Activated CD8-positive, alpha-beta memory T cell treated with anti-CD3 and anti-CD28 coated beads, Interleukin-2, amount 50 U/mL, for 24 hours (primary cell): ENCODE measurements around the gene TEX48.

Source experiments
- DNase-seq: peaks from one replicate; pipeline ENCODE4 v3.0.0-alpha.2; 2020; ENCODE audit errors: extremely low read depth

TEX48 gene

GRCh38 chr9:114681594-114682332, at the start of gene TEX48:
TSS of gene TEX48 (minus strand) at chr9:114682192. CDS start at chr9:114671723, 10,469 bp downstream.
- peak; percentile 77 for DNase-seq

DNA sequence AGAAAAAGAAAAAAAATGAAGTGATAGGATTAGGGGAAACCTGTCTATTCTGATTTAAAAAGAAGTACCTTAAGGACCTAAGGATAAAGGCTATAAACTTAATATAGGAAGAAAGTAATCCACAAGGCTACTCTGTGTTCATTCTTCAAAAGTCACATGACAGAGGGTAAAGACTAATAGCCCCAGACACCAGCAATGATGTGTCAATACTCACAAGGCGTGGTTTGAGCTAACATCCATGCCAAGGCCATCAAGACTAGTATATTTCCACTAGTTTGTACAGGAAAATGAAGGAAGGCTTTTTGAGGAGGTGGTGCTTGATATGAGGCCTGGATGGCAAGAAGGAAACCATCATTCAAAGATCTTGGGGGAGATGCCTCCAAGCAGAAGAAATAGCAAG, 49.7 kb upstream of the TEX48 start:
- DNase-seq, result no peak

DNA sequence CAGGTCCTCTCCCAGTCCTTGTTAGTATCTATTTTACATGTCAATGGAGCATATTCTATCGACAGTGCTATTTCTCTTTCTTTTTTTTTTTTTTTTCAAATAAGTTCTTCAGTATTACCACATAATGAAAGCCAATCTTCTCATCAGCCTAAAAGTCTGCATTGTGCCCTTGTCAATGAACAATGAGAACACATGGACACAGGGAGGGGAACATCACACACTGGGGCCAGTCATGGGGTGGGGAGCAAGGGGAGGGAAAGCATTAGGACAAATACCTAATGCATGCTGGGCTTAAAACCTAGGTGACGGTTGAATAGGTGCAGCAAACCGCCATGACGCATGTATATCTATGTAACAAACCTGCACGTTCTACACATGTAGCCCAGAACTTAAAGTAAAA, 47.7 kb upstream of the TEX48 start:
- no peak for DNase-seq

DNA sequence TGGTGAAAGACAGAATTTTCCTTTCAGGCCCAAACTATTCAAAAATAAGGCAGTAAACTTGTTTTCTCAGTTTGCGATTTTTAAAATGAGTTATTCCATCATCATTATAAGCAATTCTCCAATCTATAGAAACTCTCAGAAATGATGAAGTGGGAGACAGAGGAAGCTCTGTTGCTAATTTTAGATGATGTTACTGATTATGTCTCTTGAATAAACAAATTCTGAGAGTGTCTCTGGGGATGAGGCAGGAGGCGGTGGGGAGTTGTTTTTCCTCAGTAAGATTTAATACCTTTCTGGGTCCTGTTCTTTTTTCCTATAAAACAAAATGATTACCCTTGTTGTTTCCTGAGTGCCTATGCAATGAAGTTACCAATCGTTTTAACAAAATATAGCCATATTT, 43.9 kb upstream of the TEX48 start:
- no peak for DNase-seq

GRCh38 chr9:114724744-114725143, 42.8 kb upstream of the TEX48 start:
- no peak for DNase-seq

DNA sequence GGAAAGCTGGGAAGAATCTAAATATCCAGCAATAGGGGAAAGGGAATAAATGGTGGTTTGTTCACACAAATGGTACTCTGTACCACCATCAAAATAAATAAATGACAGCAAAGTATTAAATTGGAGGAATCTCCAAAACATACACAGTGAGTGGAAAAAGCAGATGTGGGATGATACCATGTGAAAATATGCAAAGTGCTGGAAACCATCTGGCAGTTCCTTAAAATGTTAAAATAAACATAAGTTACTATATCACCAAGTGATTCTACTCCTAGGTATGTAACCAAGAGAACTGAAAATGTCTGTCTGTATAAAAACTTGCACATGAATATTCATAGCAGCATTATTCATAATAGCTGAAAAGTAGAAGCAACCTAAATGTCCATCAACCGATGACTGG, 41.9 kb upstream of the TEX48 start:
- no peak for DNase-seq

DNA sequence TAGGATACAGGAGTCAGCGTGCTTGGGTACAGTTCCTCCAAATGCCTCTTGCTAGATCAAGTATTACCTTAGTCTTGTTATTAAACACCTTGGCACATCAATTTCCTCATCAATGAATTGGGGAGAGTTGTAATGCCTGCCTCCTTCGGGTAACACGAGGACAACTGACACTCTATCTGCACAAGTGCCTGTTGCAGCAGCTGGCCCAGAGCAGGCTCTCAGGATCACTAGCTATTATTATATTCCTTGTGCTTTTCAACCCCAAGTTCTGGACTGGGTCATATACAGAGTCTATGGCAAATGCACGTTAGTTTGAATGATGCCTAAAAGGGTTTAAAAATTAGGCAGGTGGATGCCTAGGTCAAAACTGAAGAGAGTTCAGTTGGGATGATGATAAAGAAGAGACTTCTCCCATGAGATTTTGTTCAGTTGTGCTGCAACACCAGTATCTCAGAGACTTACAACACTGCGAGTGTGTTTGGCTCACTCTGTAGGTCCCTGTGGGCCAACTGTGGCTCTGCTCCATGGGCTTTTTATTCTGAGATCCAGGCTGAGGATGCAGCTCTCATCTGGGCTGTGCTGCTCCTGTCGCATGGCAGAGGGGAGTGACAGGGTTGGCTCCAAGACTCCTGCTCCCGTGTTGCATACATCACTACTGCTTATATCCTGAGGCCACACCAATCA, 41.1 kb upstream of the TEX48 start:
- DNase-seq, result no peak

GRCh38 chr9:114722081-114722621, 40.2 kb upstream of the TEX48 start:
- DNase-seq, result no peak

- no peak for DNase-seq
Measured at GRCh38 chr9:114721491-114722079, 39.6 kb upstream of the TEX48 start.

DNA sequence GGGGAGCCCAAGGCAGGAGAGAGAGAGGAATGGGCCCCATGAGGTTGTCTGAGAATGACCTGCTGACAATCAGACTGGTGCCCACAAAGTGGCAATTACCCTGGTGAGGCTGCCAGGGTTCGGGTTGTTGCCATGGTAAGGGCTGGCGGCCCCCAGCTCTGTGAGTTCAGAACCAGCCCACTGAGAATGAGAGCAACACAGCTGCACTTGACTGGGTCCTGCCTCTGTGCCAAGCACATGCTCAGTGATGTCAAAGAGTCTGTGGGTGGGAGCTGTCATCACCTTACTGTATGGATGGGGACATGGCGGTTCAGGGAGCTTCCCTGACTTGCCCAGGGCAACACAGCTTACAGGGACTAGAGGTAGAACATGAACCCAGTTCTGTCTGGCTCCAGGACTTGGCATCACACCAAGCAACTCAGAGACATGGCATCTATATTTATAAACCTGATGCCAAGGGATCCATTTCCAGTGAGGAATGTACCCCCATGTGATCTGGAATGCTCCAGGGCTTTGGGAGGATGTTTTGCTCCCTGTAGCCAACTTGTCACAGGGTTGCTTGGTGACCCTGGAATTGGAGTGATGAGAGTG, 38.2 kb upstream of the TEX48 start:
- no peak for DNase-seq

DNA sequence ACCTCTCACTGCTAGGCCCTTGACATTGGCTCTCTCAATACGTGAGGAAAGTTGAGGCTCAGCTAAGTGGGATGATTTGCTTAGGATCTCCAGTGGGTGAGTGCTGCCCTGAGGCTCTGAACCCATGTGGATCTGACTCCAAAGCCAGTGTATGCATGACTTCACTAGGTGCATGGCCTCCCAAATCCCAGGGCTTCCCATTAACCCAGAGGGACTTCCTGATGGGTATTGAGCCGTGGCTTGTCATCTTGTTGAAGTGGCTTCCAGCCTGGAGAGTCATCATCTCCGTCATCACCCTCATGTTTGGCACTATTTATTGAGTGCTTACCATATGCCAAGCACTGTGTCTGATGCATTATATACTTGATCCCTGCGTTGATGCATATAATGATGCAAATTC, 37.3 kb upstream of the TEX48 start:
- no peak for DNase-seq

DNA sequence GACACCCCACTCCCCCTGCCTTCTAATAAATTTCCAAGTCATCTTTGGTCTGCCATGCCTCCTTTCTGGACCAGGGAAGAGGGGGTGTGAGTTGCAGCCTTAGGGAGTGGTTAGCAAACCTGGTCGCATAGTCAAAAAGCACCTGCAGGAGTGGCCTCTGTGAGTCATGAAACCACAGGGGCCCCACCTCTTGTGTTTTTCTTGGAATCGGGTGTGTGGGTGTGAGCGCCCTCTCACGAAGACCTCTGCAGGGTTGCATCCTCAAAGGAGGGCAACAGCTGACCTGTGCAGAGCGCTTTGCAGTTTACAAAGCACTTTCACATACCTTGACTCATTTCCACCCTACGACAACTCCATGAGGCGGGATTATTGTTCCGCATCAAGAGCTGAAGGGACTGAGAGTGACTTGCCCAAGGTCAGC, 36.8 kb upstream of the TEX48 start:
- peak; percentile 78 for DNase-seq

- no peak for DNase-seq
Measured at GRCh38 chr9:114717908-114718486, 36.0 kb upstream of the TEX48 start.

DNA sequence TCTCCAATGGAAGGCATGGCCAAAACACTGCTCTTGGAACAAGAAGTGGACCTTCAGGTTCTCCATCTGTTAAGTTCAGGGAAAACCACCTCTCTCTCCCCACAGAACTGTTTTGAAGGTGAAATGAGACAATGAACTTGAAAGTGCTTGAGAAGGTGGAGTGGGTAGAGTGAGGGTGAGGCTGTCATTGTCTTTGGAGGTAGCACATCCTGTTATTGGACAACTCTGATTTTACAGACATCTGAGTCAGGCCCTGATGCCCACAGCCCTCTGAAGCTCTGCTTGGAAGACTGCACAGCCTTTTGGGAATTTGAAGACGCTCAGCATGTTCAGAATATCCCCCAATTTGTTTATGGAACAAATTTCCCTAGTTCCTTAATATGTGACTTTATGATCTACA, 27.6 kb upstream of the TEX48 start:
- no peak for DNase-seq

DNA sequence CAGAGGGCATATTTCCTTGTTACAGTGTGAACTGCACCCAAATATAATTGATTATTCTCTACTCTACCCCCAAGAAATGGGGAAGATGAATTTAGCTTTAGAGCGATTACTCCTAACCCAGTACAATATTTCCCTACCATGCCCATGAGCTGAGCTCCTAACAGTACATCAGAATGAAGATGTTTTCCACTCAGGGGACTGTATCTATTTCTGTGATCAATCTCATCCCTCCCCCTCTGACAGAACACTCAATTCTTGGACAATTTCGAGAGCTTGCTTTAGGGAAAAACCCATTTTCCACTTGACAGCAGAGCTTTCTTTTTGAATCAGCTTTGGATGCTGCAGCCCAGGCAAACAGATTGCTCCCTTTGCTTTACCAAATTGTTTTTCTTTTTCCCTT, 24.7 kb upstream of the TEX48 start:
- no peak for DNase-seq

- DNase-seq, result no peak
Measured at GRCh38 chr9:114701988-114702387, 20.0 kb upstream of the TEX48 start.

GRCh38 chr9:114697951-114698351, 16.0 kb upstream of the TEX48 start:
- DNase-seq, result no peak

DNA sequence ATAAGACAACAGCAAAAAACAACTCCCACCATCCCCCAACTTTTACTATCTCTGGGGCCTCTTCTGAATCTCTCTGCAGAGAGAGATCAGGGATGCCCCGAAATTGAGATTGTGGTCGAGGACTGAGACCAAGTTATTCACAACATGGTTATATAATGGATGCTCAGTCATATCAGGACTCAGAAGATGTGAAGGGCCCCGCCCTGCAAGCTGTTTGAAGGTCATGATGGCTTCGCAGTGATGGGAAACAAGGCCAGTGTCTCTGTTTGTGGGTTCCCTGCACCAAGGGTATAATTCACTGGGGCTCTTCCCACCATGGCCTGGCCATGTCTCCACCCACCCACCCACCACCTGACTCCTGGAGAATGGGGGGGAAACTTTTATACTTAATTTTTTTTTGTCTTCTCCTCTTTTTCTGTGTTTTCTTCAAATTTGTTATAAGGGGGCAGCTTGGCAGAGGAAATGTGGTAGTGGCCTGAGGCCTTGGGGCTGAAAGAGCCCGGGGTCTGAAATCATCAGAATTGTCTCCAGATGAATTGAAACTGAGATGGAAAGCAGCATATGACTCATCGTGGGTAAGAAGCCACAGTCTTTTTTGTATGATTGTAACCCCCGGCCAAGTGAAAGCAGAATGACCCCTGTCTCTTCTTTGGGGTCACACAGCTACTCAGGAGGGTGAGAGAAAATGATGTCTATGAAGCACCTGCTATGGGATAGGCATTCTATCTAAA, 15.0 kb upstream of the TEX48 start:
- peak; percentile 42 for DNase-seq

GRCh38 chr9:114695948-114696347, 14.0 kb upstream of the TEX48 start:
- no peak for DNase-seq

GRCh38 chr9:114694719-114695269, 12.8 kb upstream of the TEX48 start:
- no peak for DNase-seq

DNA sequence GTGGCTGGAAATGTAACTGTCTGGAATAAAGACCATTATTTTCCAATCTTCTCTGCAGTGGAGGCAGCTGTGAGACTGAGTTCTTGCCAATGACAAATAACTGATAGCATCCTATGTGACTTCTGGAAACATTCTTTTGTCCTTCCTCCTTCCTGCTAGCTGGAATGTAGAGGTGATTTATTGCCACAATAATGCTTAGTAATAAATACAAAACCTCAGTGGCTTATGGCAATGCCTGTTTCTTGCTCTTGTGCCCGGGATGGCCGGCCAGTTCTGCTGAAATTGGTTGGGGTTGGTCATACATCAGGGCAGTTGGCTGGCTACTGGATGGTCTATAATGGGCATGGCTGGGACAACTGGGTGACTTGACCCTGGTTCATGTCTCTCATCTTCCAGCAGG, 12.2 kb upstream of the TEX48 start:
- DNase-seq, result no peak
